ENCODE measurements around the gene RALB. TPM values are rescaled to one million over a fixed set of nuclear protein-coding genes. Genes with fewer than 3 reads are reported as not detected.
A peak's percentile ranks its signal among the peaks of the same experiment; 100 is the strongest.
"Not testable (repeated sequence)": the region's sequence is repeated elsewhere in the genome, so short reads cannot be mapped to it uniquely, and the experiment has no call there.

Gene RALB
- total and polyA plus RNA-seq, 7 experiments from 2014 or later = 8.7 to 119 (median 25.9) TPM

GRCh38 chr2:120310136-120310535 lies 57.5 kb downstream of the RALB start:
- no peaks in the 10 kb centered on the region for H3K9me3 Mint-ChIP-seq
- peaks cover 3 to 8% (median 4%) of the 10 kb centered on the region in 5 donors for H3K36me3 Mint-ChIP-seq
- DNase-seq (no peak), ATAC-seq (no peak)
- Histone ChIP-seq H3K9me3 (ENCODE audit: control insufficient read depth in 2 of 3, low read length in 3 of 3) (no peaks in the 10 kb centered on the region), H3K4me1 (ENCODE audit: control insufficient read depth in 2 of 2, insufficient read depth in 2 of 2, low read length in 2 of 2) (peaks cover 3 to 19% of the 10 kb centered on the region in 2 donors), H3K27me3 (ENCODE audit: control insufficient read depth in 2 of 2, insufficient read depth in 2 of 2, low read length in 2 of 2) (no peaks in the 10 kb centered on the region), H3K36me3 (ENCODE audit: control insufficient read depth in 2 of 3, insufficient read depth in 3 of 3, low read length in 3 of 3) (no peaks in the 10 kb centered on the region), H3K4me3 (ENCODE audit: low read length) (no peak overlapping the region), H3K27ac (ENCODE audit: low read depth, low read length) (no peak overlapping the region)
- H3K4me1 Mint-ChIP-seq = peaks cover 10 to 49% (median 27%) of the 10 kb centered on the region in 7 donors
- peaks cover 0 to 5% (median 0%) of the 10 kb centered on the region in 5 donors for H3K27me3 Mint-ChIP-seq
- H3K4me3 Mint-ChIP-seq = no peak overlapping the region
- ChIA-PET POLR2A (no interaction called here), CTCF (no interaction called here)
- intact Hi-C loops (cut with micrococcal nuclease) = loop anchor here (5.0 to 10.0 kb wide), 4 partner anchors 295 to 555 kb away; partner anchors contain the start of genes EPB41L5 (in 2 of the 2) and PTPN4 (in 1 of the 2)
- H3K27ac Mint-ChIP-seq = no peak overlapping the region

- H3K9me3 Mint-ChIP-seq; H3K36me3 ChIP-seq (ENCODE audit: control insufficient read depth in 2 of 3, insufficient read depth in 3 of 3, low read length in 3 of 3); ATAC-seq; H3K27me3 Mint-ChIP-seq; H3K27me3 ChIP-seq (ENCODE audit: control insufficient read depth in 2 of 2, insufficient read depth in 2 of 2, low read length in 2 of 2); H3K4me3 ChIP-seq (ENCODE audit: low read length); H3K27ac Mint-ChIP-seq; H3K27ac ChIP-seq (ENCODE audit: low read depth, low read length); H3K36me3 Mint-ChIP-seq; H3K4me3 Mint-ChIP-seq; DNase-seq; H3K9me3 ChIP-seq (ENCODE audit: control insufficient read depth in 2 of 3, low read length in 3 of 3): not testable (repeated sequence)
- ChIA-PET POLR2A (interaction anchor here (1.2 kb wide), 1 partner anchor 134 kb away, joined by 6 read pairs; no protein-coding TSS in a partner anchor), CTCF (interaction anchor here (0.7 to 4.8 kb wide), 2 partner anchors 15 to 135 kb away, joined by 3 to 40 read pairs; no protein-coding TSS in a partner anchor)
- H3K4me1 Mint-ChIP-seq = peaks cover 9 to 47% (median 34%) of the 10 kb centered on the region in 7 donors
- intact Hi-C loops (cut with micrococcal nuclease) = loop anchor here (5.0 to 10.0 kb wide), 4 partner anchors 296 to 556 kb away; partner anchors contain the start of genes EPB41L5 (in 2 of the 2) and PTPN4 (in 1 of the 2)
- H3K4me1 ChIP-seq (ENCODE audit: control insufficient read depth in 2 of 2, insufficient read depth in 2 of 2, low read length in 2 of 2) = peaks cover 3 to 19% of the 10 kb centered on the region in 2 donors
These were observed 58.2 kb downstream of the RALB start for GRCh38 chr2:120310841-120311240.

GRCh38 chr2:120312076-120312475 lies 59.4 kb downstream of the RALB start:
- peaks cover 3 to 19% of the 10 kb centered on the region in 2 donors for H3K4me1 ChIP-seq (ENCODE audit: control insufficient read depth in 2 of 2, insufficient read depth in 2 of 2, low read length in 2 of 2)
- peaks cover 7 to 45% (median 34%) of the 10 kb centered on the region in 7 donors for H3K4me1 Mint-ChIP-seq
- ChIA-PET POLR2A (interaction anchor here (0.7 to 1.2 kb wide), 2 partner anchors 58 to 135 kb away, joined by 4 to 6 read pairs; no protein-coding TSS in a partner anchor), CTCF (interaction anchor here (0.6 to 4.8 kb wide), 7 partner anchors 13 to 202 kb away, joined by 3 to 40 read pairs (median 3); no protein-coding TSS in a partner anchor)
- intact Hi-C loops (cut with micrococcal nuclease) = loop anchor here (2.0 to 10.0 kb wide), 7 partner anchors 89 to 609 kb away; partner anchors contain the start of genes EPB41L5 (in 2 of the 2), PTPN4 (in 1 of the 2) and TMEM185B (in 1 of the 2)
- no peaks in the 10 kb centered on the region for H3K9me3 Mint-ChIP-seq
- no peaks in the 10 kb centered on the region for H3K9me3 ChIP-seq (ENCODE audit: control insufficient read depth in 2 of 3, low read length in 3 of 3)
- H3K36me3 ChIP-seq (ENCODE audit: control insufficient read depth in 2 of 3, insufficient read depth in 3 of 3, low read length in 3 of 3) = no peaks in the 10 kb centered on the region
- DNase-seq (no peak), ATAC-seq (no peak)
- no peak overlapping the region for H3K4me3 ChIP-seq (ENCODE audit: low read length)
- peaks cover 0 to 2% (median 0%) of the 10 kb centered on the region in 5 donors for H3K36me3 Mint-ChIP-seq
- no peak overlapping the region for H3K27ac ChIP-seq (ENCODE audit: low read depth, low read length)
- peak overlapping the region in 5 of 10 donors; percentile 76 to 90 (median 84) for H3K4me3 Mint-ChIP-seq
- H3K27me3 Mint-ChIP-seq = peaks cover 0 to 4% (median 0%) of the 10 kb centered on the region in 5 donors
- H3K27ac Mint-ChIP-seq = peak overlapping the region in 2 of 9 donors; percentile 19 to 40
- no peaks in the 10 kb centered on the region for H3K27me3 ChIP-seq (ENCODE audit: control insufficient read depth in 2 of 2, insufficient read depth in 2 of 2, low read length in 2 of 2)

- CTCF ChIA-PET = interaction anchor here (0.6 to 4.8 kb wide), 19 partner anchors 8 to 671 kb away, joined by 3 to 40 read pairs (median 4); partner anchors contain the start of gene EPB41L5
These were observed 60.4 kb downstream of the RALB start for GRCh38 chr2:120312860-120313694.

GRCh38 chr2:120313695-120314615 lies 61.3 kb downstream of the RALB start:
- H3K4me3 Mint-ChIP-seq = peak overlapping the region; percentile 76 to 92 (median 86)
- ChIA-PET CTCF (interaction anchor here (0.6 to 4.8 kb wide), 19 partner anchors 8 to 673 kb away, joined by 3 to 40 read pairs (median 3); partner anchors contain the start of gene EPB41L5), POLR2A (interaction anchor here (0.5 to 1.5 kb wide), 6 partner anchors 81 to 205 kb away, joined by 3 to 11 read pairs (median 4); partner anchors contain the start of gene TMEM185B)
- H3K4me1 Mint-ChIP-seq = peaks cover 7 to 45% (median 34%) of the 10 kb centered on the region in 7 donors
- Histone ChIP-seq H3K36me3 (ENCODE audit: control insufficient read depth in 2 of 3, insufficient read depth in 3 of 3, low read length in 3 of 3) (no peaks in the 10 kb centered on the region), H3K9me3 (ENCODE audit: control insufficient read depth in 2 of 3, low read length in 3 of 3) (no peaks in the 10 kb centered on the region), H3K27me3 (ENCODE audit: control insufficient read depth in 2 of 2, insufficient read depth in 2 of 2, low read length in 2 of 2) (no peaks in the 10 kb centered on the region), H3K27ac (ENCODE audit: low read depth, low read length) (no peak overlapping the region), H3K4me3 (ENCODE audit: low read length) (no peak overlapping the region), H3K4me1 (ENCODE audit: control insufficient read depth in 2 of 2, insufficient read depth in 2 of 2, low read length in 2 of 2) (peaks cover 3 to 19% of the 10 kb centered on the region in 2 donors)
- ATAC-seq (peak; percentile 2), DNase-seq (peak in 1 of 9 donors; percentile 11)
- H3K27me3 Mint-ChIP-seq = peaks cover 0 to 4% (median 0%) of the 10 kb centered on the region in 5 donors
- H3K9me3 Mint-ChIP-seq = no peaks in the 10 kb centered on the region
- intact Hi-C loops (cut with micrococcal nuclease) = loop anchor here (1.0 to 10.0 kb wide), 16 partner anchors 61 to 611 kb away; partner anchors contain the start of genes EPB41L5 (in 2 of the 2), PTPN4 (in 1 of the 2), RALB (in 1 of the 2) and TMEM185B (in 1 of the 2)
- peak overlapping the region; percentile 67 to 91 (median 79) for H3K27ac Mint-ChIP-seq
- no peaks in the 10 kb centered on the region for H3K36me3 Mint-ChIP-seq

More at GRCh38 chr2:120312860-120313694, 60.4 kb downstream of the RALB start:
- Mint-ChIP-seq H3K4me3 (peak overlapping the region; percentile 76 to 92 (median 86)), H3K9me3 (no peaks in the 10 kb centered on the region), H3K27ac (peak overlapping the region; percentile 32 to 91 (median 67)), H3K4me1 (peaks cover 7 to 45% (median 34%) of the 10 kb centered on the region in 7 donors), H3K27me3 (peaks cover 0 to 4% (median 0%) of the 10 kb centered on the region in 5 donors), H3K36me3 (peaks cover 0 to 2% (median 0%) of the 10 kb centered on the region in 5 donors)
- intact Hi-C loops (cut with micrococcal nuclease) = loop anchor here (1.0 to 10.0 kb wide), 16 partner anchors 60 to 610 kb away; partner anchors contain the start of genes EPB41L5 (in 2 of the 2), PTPN4 (in 1 of the 2), RALB (in 1 of the 2) and TMEM185B (in 1 of the 2)
- Histone ChIP-seq H3K4me3 (ENCODE audit: low read length) (peak overlapping the region; percentile 49), H3K9me3 (ENCODE audit: control insufficient read depth in 2 of 3, low read length in 3 of 3) (no peaks in the 10 kb centered on the region), H3K27me3 (ENCODE audit: control insufficient read depth in 2 of 2, insufficient read depth in 2 of 2, low read length in 2 of 2) (no peaks in the 10 kb centered on the region), H3K27ac (ENCODE audit: low read depth, low read length) (peak overlapping the region; percentile 8), H3K36me3 (ENCODE audit: control insufficient read depth in 2 of 3, insufficient read depth in 3 of 3, low read length in 3 of 3) (no peaks in the 10 kb centered on the region), H3K4me1 (ENCODE audit: control insufficient read depth in 2 of 2, insufficient read depth in 2 of 2, low read length in 2 of 2) (peaks cover 3 to 19% of the 10 kb centered on the region in 2 donors)
- ATAC-seq = peak; percentile 78
- DNase-seq = peak; percentile 46 to 77 (median 67)
- POLR2A ChIA-PET = interaction anchor here (0.7 to 1.4 kb wide), 4 partner anchors 80 to 136 kb away, joined by 3 to 11 read pairs (median 4); partner anchors contain the start of gene TMEM185B

All from naive thymus-derived CD4-positive, alpha-beta T cell (primary cell).